ENCODE data around the gene ACKR3.

- no peak for TF ChIP-seq POLR2A (IDR thresholded peaks at IDR 0.05)
- TF ChIP-seq CTCF (IDR thresholded peaks at IDR 0.05): peak in 1 of 6 experiments; percentile 8
These were observed 1.3 kb upstream of the ACKR3 start for GRCh38 chr2:236568068-236568921.
